ACC112 (cell line): ENCODE data around the gene MYO1D.

ENCODE experiments used
- H2AFZ ChIP-seq: fragments of 200-600 bp; sonication (generic); one replicate; pipeline ENCODE4 v1.6.0; 2017; ENCODE audit warnings: antibody characterized with exemption, low read length; ENCODE audit not compliant: unreplicated experiment
- H3K27ac ChIP-seq: fragments of 200-600 bp; sonication (generic); 2 replicates; pipeline ENCODE4 v1.5.1; 2014; ENCODE audit warnings: low read depth, mild to moderate bottlenecking, antibody characterized with exemption, low read length, moderate library complexity
- H3K27me3 ChIP-seq: fragments of 200-600 bp; sonication (generic); 2 replicates; pipeline ENCODE4 v1.6.1; 2014; ENCODE audit warnings: mild to moderate bottlenecking, antibody characterized with exemption, low read length, moderate library complexity, mixed read lengths; ENCODE audit not compliant: insufficient read depth
- H3K36me3 ChIP-seq: fragments of 200-600 bp; sonication (generic); 2 replicates; pipeline ENCODE4 v1.6.1; 2016; ENCODE audit warnings: mild to moderate bottlenecking, antibody characterized with exemption, low read length, moderate library complexity, mixed read lengths; ENCODE audit not compliant: insufficient read depth
- H3K4me1 ChIP-seq: fragments of 200-600 bp; sonication (generic); one replicate; pipeline ENCODE4 v1.6.1; 2016; ENCODE audit warnings: low read length, mixed read lengths; ENCODE audit not compliant: insufficient read depth, unreplicated experiment, control insufficient read depth
- H3K4me3 ChIP-seq: fragments of 200-600 bp; sonication (generic); 2 replicates; pipeline ENCODE4 v1.5.1; 2014; ENCODE audit warnings: mild to moderate bottlenecking, low read depth, low read length
- H3K79me2 ChIP-seq: fragments of 200-600 bp; sonication (generic); one replicate; pipeline ENCODE4 v1.6.0; 2016; ENCODE audit warnings: low read length; ENCODE audit not compliant: control insufficient read depth, unreplicated experiment, insufficient read depth

MYO1D gene

DNA sequence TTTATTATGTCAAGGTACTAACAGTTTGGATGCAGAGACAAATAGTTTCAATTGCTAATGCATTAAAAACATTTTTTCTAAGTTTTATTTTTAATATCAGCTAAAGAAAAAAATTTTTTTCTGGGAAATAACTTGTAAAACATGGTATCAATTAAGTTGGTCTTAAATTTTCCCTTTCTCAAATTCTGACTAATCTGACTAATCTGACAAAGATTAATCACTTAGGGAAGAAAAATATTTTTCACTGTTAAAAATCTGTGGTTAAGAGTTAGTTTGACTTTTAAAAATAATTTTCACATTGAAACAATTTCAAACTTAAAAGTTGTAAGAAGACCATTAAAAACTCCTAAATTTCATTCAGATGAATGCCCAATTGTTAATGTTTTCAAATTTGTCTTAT lies 74.6 kb downstream of the MYO1D start:
- Histone ChIP-seq H2AFZ (no peak overlapping the region), H3K4me3 (no peak overlapping the region), H3K79me2 (no peaks in the 10 kb centered on the region), H3K27me3 (no peaks in the 10 kb centered on the region), H3K36me3 (no peaks in the 10 kb centered on the region), H3K4me1 (peaks cover 40% of the 10 kb centered on the region), H3K27ac (no peak overlapping the region)

- H2AFZ ChIP-seq = no peak overlapping the region
- no peak overlapping the region for H3K27ac ChIP-seq
- no peaks in the 10 kb centered on the region for H3K36me3 ChIP-seq
- no peaks in the 10 kb centered on the region for H3K27me3 ChIP-seq
- peaks cover 40% of the 10 kb centered on the region for H3K4me1 ChIP-seq
- H3K79me2 ChIP-seq = no peaks in the 10 kb centered on the region
- H3K4me3 ChIP-seq = no peak overlapping the region
Measured at GRCh38 chr17:32801641-32802040, 75.3 kb downstream of the MYO1D start.

DNA sequence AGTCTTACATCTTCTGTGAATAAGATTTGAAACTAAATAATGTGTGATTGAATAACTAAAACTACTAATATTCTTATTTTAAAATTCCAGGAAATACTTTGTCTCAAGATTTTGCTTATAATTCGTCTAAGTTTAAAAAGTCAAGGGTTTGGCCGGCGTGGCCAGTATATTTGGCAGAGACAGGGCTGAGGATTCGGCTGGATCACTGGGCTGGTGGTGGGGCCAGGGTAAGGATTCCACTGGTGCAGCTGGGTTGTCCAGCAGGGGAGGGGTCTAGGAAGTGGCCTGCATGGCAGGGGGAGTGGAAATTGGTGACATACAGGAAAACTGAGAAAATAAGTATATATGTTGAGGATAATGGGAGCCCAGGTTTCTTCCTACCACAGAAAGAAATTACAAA lies 75.7 kb downstream of the MYO1D start:
- Histone ChIP-seq H3K27me3 (no peaks in the 10 kb centered on the region), H3K79me2 (no peaks in the 10 kb centered on the region), H3K4me1 (peaks cover 40% of the 10 kb centered on the region), H2AFZ (no peak overlapping the region), H3K27ac (no peak overlapping the region), H3K4me3 (no peak overlapping the region), H3K36me3 (no peaks in the 10 kb centered on the region)

- Histone ChIP-seq H3K36me3 (no peaks in the 10 kb centered on the region), H2AFZ (no peak overlapping the region), H3K4me3 (no peak overlapping the region), H3K27me3 (no peaks in the 10 kb centered on the region), H3K4me1 (peaks cover 21% of the 10 kb centered on the region), H3K79me2 (no peaks in the 10 kb centered on the region), H3K27ac (no peak overlapping the region)
Measured at GRCh38 chr17:32798938-32799337, 78.0 kb downstream of the MYO1D start.

GRCh38 chr17:32795339-32795979 lies 81.5 kb downstream of the MYO1D start:
- Histone ChIP-seq H2AFZ (no peak overlapping the region), H3K4me3 (no peak overlapping the region), H3K36me3 (no peaks in the 10 kb centered on the region), H3K27me3 (no peaks in the 10 kb centered on the region), H3K4me1 (peaks cover 5% of the 10 kb centered on the region), H3K27ac (no peak overlapping the region), H3K79me2 (no peaks in the 10 kb centered on the region)

- Histone ChIP-seq H3K27ac (no peak overlapping the region), H3K4me1 (peaks cover 5% of the 10 kb centered on the region), H3K27me3 (no peaks in the 10 kb centered on the region), H3K4me3 (no peak overlapping the region), H3K36me3 (no peaks in the 10 kb centered on the region), H2AFZ (no peak overlapping the region), H3K79me2 (no peaks in the 10 kb centered on the region)
Measured at GRCh38 chr17:32794533-32795246, 82.2 kb downstream of the MYO1D start.

DNA sequence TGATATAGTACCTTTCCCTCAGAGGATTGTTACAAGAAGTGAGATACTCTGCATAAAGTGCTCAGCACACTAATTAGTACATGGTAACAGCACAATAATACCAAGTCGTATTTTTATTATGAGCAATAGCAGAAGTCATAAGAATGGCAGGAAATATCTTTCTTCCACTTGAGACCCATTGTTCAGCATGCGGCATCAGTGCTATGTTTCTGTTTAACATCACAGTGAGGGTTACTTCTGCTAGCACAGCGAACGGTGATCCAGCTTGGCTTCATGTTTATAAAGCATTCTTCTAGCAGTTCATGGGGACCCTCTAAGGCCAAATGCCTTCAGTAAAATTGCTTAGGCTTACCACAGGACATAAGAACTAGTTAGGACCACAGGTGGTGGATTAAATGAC lies 83.1 kb downstream of the MYO1D start:
- Histone ChIP-seq H3K79me2 (no peaks in the 10 kb centered on the region), H3K36me3 (no peaks in the 10 kb centered on the region), H3K4me3 (no peak overlapping the region), H3K27ac (no peak overlapping the region), H3K4me1 (peaks cover under 1% of the 10 kb centered on the region), H3K27me3 (no peaks in the 10 kb centered on the region), H2AFZ (no peak overlapping the region)

DNA sequence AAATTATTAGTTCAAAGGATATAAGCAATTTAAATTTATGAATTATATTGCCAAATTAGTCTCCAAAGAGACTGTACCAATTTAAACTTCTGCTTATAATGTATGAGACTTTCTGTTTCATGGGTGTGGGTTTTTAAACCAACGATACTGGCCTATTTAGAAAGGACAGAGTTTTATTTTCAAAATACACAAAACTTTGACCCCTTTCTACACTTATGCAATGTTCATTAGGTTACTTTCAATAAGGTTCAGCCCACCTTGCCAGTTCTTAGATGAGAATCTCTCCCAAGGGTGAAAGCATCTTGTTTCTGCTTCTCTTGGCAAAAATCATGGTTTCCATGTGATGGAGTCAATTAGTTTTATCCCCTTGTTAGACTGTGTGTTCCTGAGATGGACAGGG lies 84.7 kb downstream of the MYO1D start:
- Histone ChIP-seq H3K27ac (no peak overlapping the region), H3K4me3 (no peak overlapping the region), H3K4me1 (no peaks in the 10 kb centered on the region), H3K36me3 (no peaks in the 10 kb centered on the region), H3K79me2 (no peaks in the 10 kb centered on the region), H2AFZ (no peak overlapping the region), H3K27me3 (no peaks in the 10 kb centered on the region)

- Histone ChIP-seq H3K27ac (no peak overlapping the region), H3K27me3 (no peaks in the 10 kb centered on the region), H3K4me1 (no peaks in the 10 kb centered on the region), H2AFZ (no peak overlapping the region), H3K4me3 (no peak overlapping the region), H3K36me3 (no peaks in the 10 kb centered on the region), H3K79me2 (no peaks in the 10 kb centered on the region)
Measured at GRCh38 chr17:32786169-32786568, 90.8 kb downstream of the MYO1D start.

GRCh38 chr17:32784113-32784512 lies 92.8 kb downstream of the MYO1D start:
- no peaks in the 10 kb centered on the region for H3K36me3 ChIP-seq

GRCh38 chr17:32783602-32784001 lies 93.3 kb downstream of the MYO1D start:
- Histone ChIP-seq H2AFZ (no peak overlapping the region), H3K4me1 (no peaks in the 10 kb centered on the region), H3K79me2 (no peaks in the 10 kb centered on the region), H3K36me3 (no peaks in the 10 kb centered on the region), H3K27ac (no peak overlapping the region), H3K4me3 (no peak overlapping the region), H3K27me3 (no peaks in the 10 kb centered on the region)

More at GRCh38 chr17:32784113-32784512, 92.8 kb downstream of the MYO1D start:
- no peak overlapping the region for H2AFZ ChIP-seq
- no peaks in the 10 kb centered on the region for H3K4me1 ChIP-seq
- H3K27me3 ChIP-seq = no peaks in the 10 kb centered on the region
- H3K27ac ChIP-seq = no peak overlapping the region
- no peak overlapping the region for H3K4me3 ChIP-seq
- no peaks in the 10 kb centered on the region for H3K79me2 ChIP-seq
